ENCODE data around the gene UTP25.

- TF ChIP-seq CTCF (IDR thresholded peaks at IDR 0.05): no peak
- TF ChIP-seq EZH2 (IDR thresholded peaks at IDR 0.05): no peak
- no peak for TF ChIP-seq EZH2phosphoT487 (IDR thresholded peaks at IDR 0.05)
These were observed 42.5 kb downstream of the UTP25 start for GRCh38 chr1:209870151-209870831.

All from neural progenitor cell (in vitro differentiated cells).